CD14-positive monocyte (primary cell): ENCODE results near the gene RPE. TPM values are rescaled to one million over a fixed set of nuclear protein-coding genes. Genes with fewer than 3 reads are reported as not detected.

Source experiments
- DNase-seq, 3 donors: peaks; one replicate each; pipeline ENCODE4 v3.0.0-alpha.2; 2011 to 2022
- H2AFZ ChIP-seq: 2 replicates; pipeline ENCODE4 v1.6.0; 2012; ENCODE audit warnings: mild to moderate bottlenecking, low read depth, low read length, inconsistent platforms; ENCODE audit not compliant: insufficient read depth, poor library complexity, severe bottlenecking
- H3K27ac ChIP-seq, 2 donors: 1 replicate in 1 of 2; 2 replicates in 1 of 2; pipeline ENCODE4 v1.5.1; 2012 to 2013; ENCODE audit warnings: low read length in 2 of 2, control low read depth in 1 of 2, inconsistent platforms in 1 of 2, low read depth in 1 of 2, mild to moderate bottlenecking in 1 of 2
- H3K27me3 ChIP-seq, 2 donors: one replicate each; pipeline versions ENCODE4 v1.6.0 to v1.6.1; 2011 to 2013; ENCODE audit warnings: low read length in 2 of 2; ENCODE audit not compliant: control insufficient read depth in 2 of 2, insufficient read depth in 2 of 2
- H3K36me3 ChIP-seq, 2 donors: replicated peaks in 1 of 2; 1 replicate in 1 of 2; 2 replicates in 1 of 2; pipeline versions ENCODE4 v1.5.1 to v1.6.1; 2012 to 2013; ENCODE audit warnings: low read length in 2 of 2, control low read depth in 1 of 2, inconsistent platforms in 1 of 2, mild to moderate bottlenecking in 1 of 2; ENCODE audit not compliant: insufficient read depth in 2 of 2, control insufficient read depth in 1 of 2
- H3K4me1 ChIP-seq, 2 donors: 1 replicate in 1 of 2; 2 replicates in 1 of 2; pipeline versions ENCODE4 v1.5.1 to v1.6.1; 2012 to 2013; ENCODE audit warnings: low read length in 2 of 2, control low read depth in 1 of 2, inconsistent platforms in 1 of 2, mild to moderate bottlenecking in 1 of 2, moderate library complexity in 1 of 2; ENCODE audit not compliant: insufficient read depth in 2 of 2, control insufficient read depth in 1 of 2
- H3K4me2 ChIP-seq: replicated peaks from 2 replicates; pipeline ENCODE3; 2012; ENCODE audit warnings: low read length, moderate library complexity, mild to moderate bottlenecking; ENCODE audit not compliant: poor library complexity, severe bottlenecking; ENCODE audit errors: extremely low read depth
- H3K4me3 ChIP-seq, 3 experiments: fragments of 200-600 bp in 1 of 3; sonication (generic) in 1 of 3; replicated peaks in 1 of 3; 1 replicate in 2 of 3; 2 replicates in 1 of 3; pipeline ENCODE4 v1.5.1; 2011 to 2013; ENCODE audit warnings: low read length in 3 of 3, mild to moderate bottlenecking in 3 of 3, control low read depth in 2 of 3, low read depth in 2 of 3, inconsistent platforms in 1 of 3, moderate library complexity in 1 of 3
- H3K79me2 ChIP-seq: 2 replicates; pipeline ENCODE4 v1.6.0; 2012; ENCODE audit warnings: mild to moderate bottlenecking, control low read depth, inconsistent platforms, low read length, moderate library complexity; ENCODE audit not compliant: insufficient read depth
- H3K9ac ChIP-seq: 2 replicates; pipeline ENCODE4 v1.6.0; 2017; ENCODE audit warnings: low read length, mild to moderate bottlenecking; ENCODE audit not compliant: insufficient read depth, poor library complexity, severe bottlenecking
- H3K9me3 ChIP-seq, 2 donors: replicated peaks in 1 of 2; 1 replicate in 1 of 2; 2 replicates in 1 of 2; pipeline versions ENCODE4 v1.5.1 to v1.6.1; 2012 to 2013; ENCODE audit warnings: low read length in 2 of 2, control low read depth in 1 of 2; ENCODE audit not compliant: control insufficient read depth in 1 of 2, insufficient read depth in 1 of 2
- H4K20me1 ChIP-seq: 2 replicates; pipeline ENCODE4 v1.6.0; 2012; ENCODE audit warnings: mild to moderate bottlenecking, low read length, control low read depth, moderate library complexity; ENCODE audit not compliant: insufficient read depth
- H3K27ac Mint-ChIP-seq, 7 donors: one replicate each; pipeline ENCODE4 v1.8.0; 2020; ENCODE audit warnings: mild to moderate bottlenecking in 7 of 7, mixed read lengths in 7 of 7, moderate library complexity in 6 of 7, inconsistent platforms in 2 of 7
- H3K27me3 Mint-ChIP-seq, 3 donors: one replicate each; pipeline ENCODE4 v1.8.0; 2021 to 2022; ENCODE audit warnings: low read depth in 3 of 3, mild to moderate bottlenecking in 3 of 3, mixed read lengths in 3 of 3, moderate library complexity in 3 of 3, inconsistent platforms in 1 of 3
- H3K36me3 Mint-ChIP-seq, 2 donors: one replicate each; pipeline ENCODE4 v1.8.0; 2020; ENCODE audit warnings: mixed read lengths in 2 of 2, inconsistent platforms in 1 of 2, mild to moderate bottlenecking in 1 of 2
- H3K4me1 Mint-ChIP-seq: one replicate; pipeline ENCODE4 v1.8.0; 2020; ENCODE audit warnings: mild to moderate bottlenecking, mixed read lengths
- H3K4me3 Mint-ChIP-seq, 2 donors: one replicate each; pipeline ENCODE4 v1.8.0; 2020; ENCODE audit warnings: mild to moderate bottlenecking in 2 of 2, mixed read lengths in 2 of 2, moderate library complexity in 1 of 2
- H3K9me3 Mint-ChIP-seq, 7 donors: one replicate each; pipeline ENCODE4 v1.8.0; 2020 to 2022; ENCODE audit warnings: mixed read lengths in 7 of 7, mild to moderate bottlenecking in 6 of 7, moderate library complexity in 6 of 7, inconsistent platforms in 2 of 7
- WGBS: methylation state at CpG from one replicate; pipeline ENCODE4 v1.1.5; 2013; ENCODE audit warnings: missing lambda C conversion rate; ENCODE audit not compliant: insufficient coverage; 5-methylcytosine and 5-hydroxymethylcytosine counted together
- intact Hi-C, 2 donors: fragments of 100-400 bp; cut with micrococcal nuclease; formaldehyde crosslinking; loops; one replicate each; pipeline versions ENCODE4 v1.15.0 to v1.15.1; 2023
- polyA plus RNA-seq, 3 donors: library from polyadenylated mRNA; depleted of rRNA in 1 of 3; unstranded in 2 of 3; stranded (reverse) in 1 of 3; fragments of 300-500 nt in 2 of 3; fragments of >200 nt in 1 of 3; fragmentation: Illumina TruSeq in 2 of 3; gene quantifications; 1 replicate in 2 of 3; 2 replicates in 1 of 3; pipeline ENCODE4 v1.2.3, GENCODE V29; 2012 to 2021
- TF ChIP-seq, protein P1 (sequence below): fragments of 200-600 bp; IDR thresholded peaks from one replicate; pipeline ENCODE4 v1.8.0; 2022; ENCODE audit warnings: antibody characterized with exemption, mild to moderate bottlenecking

Gene RPE
- polyA plus RNA-seq, 3 donors, result 32.3 to 38.1 (median 33.8) TPM

DNA sequence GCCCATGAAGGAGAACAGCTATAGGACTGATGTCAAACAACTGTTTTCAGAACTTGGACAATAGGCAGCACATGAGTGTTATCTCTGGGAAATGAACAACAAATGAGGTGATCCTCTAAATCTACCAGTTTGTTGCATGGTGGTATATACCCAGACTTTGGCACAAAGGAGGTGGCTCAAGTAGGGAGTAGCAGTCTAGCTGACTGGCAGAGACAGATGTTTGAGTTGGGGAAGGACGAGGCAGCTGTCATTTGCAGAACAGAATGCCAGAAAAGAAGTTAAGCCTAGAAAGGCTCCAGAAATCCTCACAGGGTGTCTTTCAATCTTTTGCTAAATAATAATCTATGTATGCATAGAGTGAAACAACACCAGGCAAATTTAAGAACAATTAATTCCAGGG, 47.4 kb downstream of the RPE start:
- no CpG with 5 or more reads among the region's 1 CpG for WGBS
- H3K4me1 ChIP-seq, result peaks cover 5 to 10% of the 10 kb centered on the region in 2 donors
- H3K9ac ChIP-seq, result no peak overlapping the region
- no peak overlapping the region for H3K27ac ChIP-seq
- H3K4me3 ChIP-seq, result no peak overlapping the region
- no peaks in the 10 kb centered on the region for H4K20me1 ChIP-seq
- peaks cover 4 to 16% (median 7%) of the 10 kb centered on the region in 7 donors for H3K9me3 Mint-ChIP-seq
- peaks cover 0 to 1% (median 0%) of the 10 kb centered on the region in 3 donors for H3K27me3 Mint-ChIP-seq
- no peak overlapping the region for H2AFZ ChIP-seq
- TF ChIP-seq, protein P1, sequence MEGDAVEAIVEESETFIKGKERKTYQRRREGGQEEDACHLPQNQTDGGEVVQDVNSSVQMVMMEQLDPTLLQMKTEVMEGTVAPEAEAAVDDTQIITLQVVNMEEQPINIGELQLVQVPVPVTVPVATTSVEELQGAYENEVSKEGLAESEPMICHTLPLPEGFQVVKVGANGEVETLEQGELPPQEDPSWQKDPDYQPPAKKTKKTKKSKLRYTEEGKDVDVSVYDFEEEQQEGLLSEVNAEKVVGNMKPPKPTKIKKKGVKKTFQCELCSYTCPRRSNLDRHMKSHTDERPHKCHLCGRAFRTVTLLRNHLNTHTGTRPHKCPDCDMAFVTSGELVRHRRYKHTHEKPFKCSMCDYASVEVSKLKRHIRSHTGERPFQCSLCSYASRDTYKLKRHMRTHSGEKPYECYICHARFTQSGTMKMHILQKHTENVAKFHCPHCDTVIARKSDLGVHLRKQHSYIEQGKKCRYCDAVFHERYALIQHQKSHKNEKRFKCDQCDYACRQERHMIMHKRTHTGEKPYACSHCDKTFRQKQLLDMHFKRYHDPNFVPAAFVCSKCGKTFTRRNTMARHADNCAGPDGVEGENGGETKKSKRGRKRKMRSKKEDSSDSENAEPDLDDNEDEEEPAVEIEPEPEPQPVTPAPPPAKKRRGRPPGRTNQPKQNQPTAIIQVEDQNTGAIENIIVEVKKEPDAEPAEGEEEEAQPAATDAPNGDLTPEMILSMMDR, result no peak
- no peak overlapping the region for H3K4me3 Mint-ChIP-seq
- H3K9me3 ChIP-seq, result peaks cover 6 to 8% of the 10 kb centered on the region in 2 donors
- peaks cover 9% of the 10 kb centered on the region for H3K4me1 Mint-ChIP-seq
- no peak for DNase-seq
- peaks cover 23 to 36% of the 10 kb centered on the region in 2 donors for H3K36me3 Mint-ChIP-seq
- no peak overlapping the region for H3K4me2 ChIP-seq
- intact Hi-C loops, result no loop called here
- no peaks in the 10 kb centered on the region for H3K79me2 ChIP-seq
- H3K27me3 ChIP-seq, result no peaks in the 10 kb centered on the region
- peaks cover 1 to 8% of the 10 kb centered on the region in 2 donors for H3K36me3 ChIP-seq
- H3K27ac Mint-ChIP-seq, result no peak overlapping the region

DNA sequence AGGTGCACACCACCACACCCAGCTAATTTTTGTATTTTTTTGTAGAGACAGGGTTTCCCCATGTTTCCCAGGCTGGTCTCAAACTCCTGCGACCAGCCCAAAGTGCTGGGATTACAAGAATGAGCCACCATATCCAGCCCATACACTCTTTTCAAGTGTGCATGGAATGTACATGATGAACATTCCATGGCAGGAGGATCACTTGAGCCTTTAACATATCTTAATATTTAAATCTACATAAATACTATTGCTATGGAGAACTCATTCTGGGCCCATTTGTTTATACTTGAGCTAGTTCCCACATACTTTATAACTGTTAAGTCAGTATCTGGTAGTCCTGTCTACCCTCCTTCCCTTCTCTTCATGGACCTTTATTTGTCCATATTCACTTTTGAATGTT, 48.4 kb downstream of the RPE start:
- no peaks in the 10 kb centered on the region for H4K20me1 ChIP-seq
- DNase-seq, result no peak
- WGBS, result no CpG with 5 or more reads among the region's 1 CpG
- peaks cover 16 to 34% of the 10 kb centered on the region in 2 donors for H3K36me3 Mint-ChIP-seq
- H3K4me2 ChIP-seq, result no peak overlapping the region
- H3K9me3 ChIP-seq, result peaks cover 11 to 12% of the 10 kb centered on the region in 2 donors
- H3K4me3 ChIP-seq, result no peak overlapping the region
- peaks cover 0 to 6% of the 10 kb centered on the region in 2 donors for H3K36me3 ChIP-seq
- H3K4me1 Mint-ChIP-seq, result peaks cover 9% of the 10 kb centered on the region
- H3K79me2 ChIP-seq, result no peaks in the 10 kb centered on the region
- H2AFZ ChIP-seq, result no peak overlapping the region
- no peak overlapping the region for H3K27ac ChIP-seq
- intact Hi-C loops, result no loop called here
- peaks cover 5 to 10% of the 10 kb centered on the region in 2 donors for H3K4me1 ChIP-seq
- H3K27me3 ChIP-seq, result no peaks in the 10 kb centered on the region
- H3K9ac ChIP-seq, result no peak overlapping the region
- peaks cover 6 to 22% (median 14%) of the 10 kb centered on the region in 7 donors for H3K9me3 Mint-ChIP-seq
- H3K27ac Mint-ChIP-seq, result no peak overlapping the region
- TF ChIP-seq, protein P1, result no peak
- peaks cover 0 to 1% (median 0%) of the 10 kb centered on the region in 3 donors for H3K27me3 Mint-ChIP-seq
- H3K4me3 Mint-ChIP-seq, result no peak overlapping the region
